Measurements from ENCODE around the gene LAIR2. TPM values are rescaled to one million over a fixed set of nuclear protein-coding genes. Genes with fewer than 3 reads are reported as not detected.
"Not testable (repeated sequence)": the region's sequence is repeated elsewhere in the genome, so short reads cannot be mapped to it uniquely, and the experiment has no call there.

LAIR2 gene
- total RNA-seq, 6 experiments from 2014 or later = not detected

DNA sequence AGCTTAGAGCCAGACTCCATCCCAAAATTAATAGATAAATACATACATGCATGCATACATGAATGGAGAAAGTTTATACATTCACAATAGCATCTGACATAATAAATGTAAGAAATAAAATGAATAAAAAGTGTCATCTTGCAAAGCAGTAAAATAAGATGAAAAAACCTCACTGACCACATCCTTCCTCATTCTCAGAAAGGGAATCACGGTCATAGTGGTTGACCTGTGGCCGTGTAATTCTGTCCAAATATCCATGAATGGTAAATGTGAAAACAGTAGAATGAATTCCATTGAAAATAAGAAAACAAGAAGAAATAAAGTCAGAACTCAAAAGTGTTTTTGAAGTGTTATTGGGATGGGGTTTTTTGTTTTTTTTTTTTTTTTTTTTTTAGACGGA lies 19.7 kb upstream of the LAIR2 start:
- TF ChIP-seq, protein P1, sequence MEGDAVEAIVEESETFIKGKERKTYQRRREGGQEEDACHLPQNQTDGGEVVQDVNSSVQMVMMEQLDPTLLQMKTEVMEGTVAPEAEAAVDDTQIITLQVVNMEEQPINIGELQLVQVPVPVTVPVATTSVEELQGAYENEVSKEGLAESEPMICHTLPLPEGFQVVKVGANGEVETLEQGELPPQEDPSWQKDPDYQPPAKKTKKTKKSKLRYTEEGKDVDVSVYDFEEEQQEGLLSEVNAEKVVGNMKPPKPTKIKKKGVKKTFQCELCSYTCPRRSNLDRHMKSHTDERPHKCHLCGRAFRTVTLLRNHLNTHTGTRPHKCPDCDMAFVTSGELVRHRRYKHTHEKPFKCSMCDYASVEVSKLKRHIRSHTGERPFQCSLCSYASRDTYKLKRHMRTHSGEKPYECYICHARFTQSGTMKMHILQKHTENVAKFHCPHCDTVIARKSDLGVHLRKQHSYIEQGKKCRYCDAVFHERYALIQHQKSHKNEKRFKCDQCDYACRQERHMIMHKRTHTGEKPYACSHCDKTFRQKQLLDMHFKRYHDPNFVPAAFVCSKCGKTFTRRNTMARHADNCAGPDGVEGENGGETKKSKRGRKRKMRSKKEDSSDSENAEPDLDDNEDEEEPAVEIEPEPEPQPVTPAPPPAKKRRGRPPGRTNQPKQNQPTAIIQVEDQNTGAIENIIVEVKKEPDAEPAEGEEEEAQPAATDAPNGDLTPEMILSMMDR (IDR thresholded peaks at IDR 0.05) = no peak
- H3K9me3 Mint-ChIP-seq = no peaks in the 10 kb centered on the region
- DNase-seq = no peak
- no peak overlapping the region for H3K27ac Mint-ChIP-seq
- peaks cover 11% of the 10 kb centered on the region for H3K27me3 Mint-ChIP-seq (ENCODE audit: insufficient read depth)
- H3K36me3 Mint-ChIP-seq (ENCODE audit: low read depth) = no peaks in the 10 kb centered on the region
- H3K4me3 Mint-ChIP-seq = no peak overlapping the region
- H3K4me1 Mint-ChIP-seq (ENCODE audit: low read depth) = no peaks in the 10 kb centered on the region; the same call in 1 of the 2 replicates

DNA sequence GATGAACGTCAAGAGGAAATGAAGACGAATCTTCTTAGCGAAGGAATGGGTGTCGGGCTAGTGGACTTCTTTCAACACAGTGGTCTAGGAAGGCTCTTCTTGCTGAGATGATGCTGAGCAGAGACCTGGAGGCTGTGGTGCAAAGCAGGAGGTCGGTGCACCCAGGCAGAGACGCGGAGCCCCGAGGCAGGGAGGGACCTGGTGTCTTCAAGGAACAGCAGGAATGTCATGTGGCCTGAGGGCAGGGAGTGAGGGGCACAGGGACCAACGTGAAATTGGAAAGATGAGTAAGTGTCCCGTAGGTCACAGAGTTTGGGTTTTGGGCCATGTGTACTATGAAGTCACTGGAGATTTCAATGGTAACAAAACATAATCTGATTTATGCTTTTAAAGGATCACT lies 18.2 kb upstream of the LAIR2 start:
- no peaks in the 10 kb centered on the region for H3K36me3 Mint-ChIP-seq (ENCODE audit: low read depth)
- TF ChIP-seq, protein P1 (IDR thresholded peaks at IDR 0.05) = no peak
- peaks cover 11% of the 10 kb centered on the region for H3K27me3 Mint-ChIP-seq (ENCODE audit: insufficient read depth)
- H3K4me3 Mint-ChIP-seq = no peak overlapping the region
- H3K4me1 Mint-ChIP-seq (ENCODE audit: low read depth) = no peaks in the 10 kb centered on the region; the same call in 1 of the 2 replicates
- H3K9me3 Mint-ChIP-seq = no peaks in the 10 kb centered on the region
- no peak overlapping the region for H3K27ac Mint-ChIP-seq
- no peak for DNase-seq

DNA sequence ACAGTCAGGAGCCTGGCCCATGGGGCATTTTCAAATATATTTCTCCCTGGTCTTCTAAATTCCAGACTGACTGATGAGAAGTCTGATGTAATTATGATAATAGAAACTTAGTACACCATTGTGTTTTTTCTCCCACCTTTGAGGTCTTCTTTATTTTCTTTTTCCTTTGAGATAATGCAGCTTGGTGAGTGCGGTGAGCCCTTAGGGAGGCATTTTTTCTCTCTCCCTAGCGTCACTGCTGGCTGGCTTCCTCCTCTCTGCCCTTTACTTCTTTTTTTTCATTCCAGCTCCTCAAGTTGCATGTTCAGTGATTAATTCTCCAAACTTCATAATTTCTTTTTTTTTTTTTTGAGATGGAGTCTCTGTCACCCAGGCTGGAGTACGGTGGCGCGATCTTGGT lies 16.8 kb upstream of the LAIR2 start:
- peaks cover 13% of the 10 kb centered on the region for H3K27me3 Mint-ChIP-seq (ENCODE audit: insufficient read depth)
- TF ChIP-seq, protein P1 (IDR thresholded peaks at IDR 0.05) = no peak
- no peaks in the 10 kb centered on the region for H3K4me1 Mint-ChIP-seq (ENCODE audit: low read depth)
- no peaks in the 10 kb centered on the region for H3K9me3 Mint-ChIP-seq
- no peak for DNase-seq
- no peak overlapping the region for H3K4me3 Mint-ChIP-seq
- H3K36me3 Mint-ChIP-seq (ENCODE audit: low read depth) = no peaks in the 10 kb centered on the region
- H3K27ac Mint-ChIP-seq = no peak overlapping the region

DNA sequence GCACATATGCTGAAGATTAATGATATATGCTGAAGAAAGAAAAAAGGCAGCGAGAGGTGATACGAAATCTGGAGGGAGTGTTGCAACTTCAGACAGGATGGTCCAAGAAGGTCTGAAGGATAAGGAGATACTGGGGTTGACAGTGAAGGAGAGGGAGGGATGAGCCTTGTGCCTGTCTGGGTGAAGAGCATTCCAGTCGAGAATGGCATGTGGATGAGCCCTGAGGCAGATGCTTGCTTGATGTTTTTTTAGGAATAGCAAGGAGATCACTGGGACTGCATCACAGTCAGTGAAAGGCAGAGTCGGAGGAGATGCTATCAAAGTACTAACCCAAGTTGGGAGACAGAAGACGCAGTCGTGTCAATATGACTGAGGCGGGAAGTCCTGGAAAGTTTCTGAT lies 13.3 kb upstream of the LAIR2 start:
- Mint-ChIP-seq H3K4me3 (no peak overlapping the region), H3K27me3 (ENCODE audit: insufficient read depth) (peaks cover 20% of the 10 kb centered on the region), H3K9me3 (peaks cover 8% of the 10 kb centered on the region; the same call in 1 of the 2 replicates), H3K4me1 (ENCODE audit: low read depth) (no peaks in the 10 kb centered on the region; the same call in 1 of the 2 replicates), H3K36me3 (ENCODE audit: low read depth) (no peaks in the 10 kb centered on the region), H3K27ac (no peak overlapping the region)
- TF ChIP-seq, protein P1 (IDR thresholded peaks at IDR 0.05) = no peak
- no peak for DNase-seq

DNA sequence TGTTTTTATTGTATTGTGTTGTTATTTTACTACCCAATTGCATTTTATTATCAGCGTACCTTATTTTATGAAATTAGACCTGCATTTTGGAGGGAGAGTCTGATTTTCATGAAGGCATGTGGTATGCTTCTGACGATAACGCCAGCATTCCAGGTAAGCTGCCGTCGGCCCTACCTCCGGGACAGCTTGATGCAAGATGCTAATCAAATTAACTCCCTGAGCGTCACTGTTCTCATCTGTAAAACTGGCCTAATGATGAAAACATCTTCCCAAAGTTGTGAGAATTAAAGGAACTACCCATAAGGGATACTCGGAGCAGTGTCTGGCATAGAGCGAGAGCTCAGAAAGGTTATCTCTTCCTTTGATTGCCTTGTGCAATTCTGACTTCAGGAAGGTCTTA lies 12.9 kb upstream of the LAIR2 start:
- DNase-seq = no peak
- Mint-ChIP-seq H3K36me3 (ENCODE audit: low read depth) (no peaks in the 10 kb centered on the region), H3K4me3 (no peak overlapping the region), H3K27ac (no peak overlapping the region), H3K9me3 (peaks cover 8% of the 10 kb centered on the region; the same call in 1 of the 2 replicates), H3K4me1 (ENCODE audit: low read depth) (no peaks in the 10 kb centered on the region; the same call in 1 of the 2 replicates), H3K27me3 (ENCODE audit: insufficient read depth) (peaks cover 20% of the 10 kb centered on the region)
- TF ChIP-seq, protein P1 (IDR thresholded peaks at IDR 0.05) = no peak

DNA sequence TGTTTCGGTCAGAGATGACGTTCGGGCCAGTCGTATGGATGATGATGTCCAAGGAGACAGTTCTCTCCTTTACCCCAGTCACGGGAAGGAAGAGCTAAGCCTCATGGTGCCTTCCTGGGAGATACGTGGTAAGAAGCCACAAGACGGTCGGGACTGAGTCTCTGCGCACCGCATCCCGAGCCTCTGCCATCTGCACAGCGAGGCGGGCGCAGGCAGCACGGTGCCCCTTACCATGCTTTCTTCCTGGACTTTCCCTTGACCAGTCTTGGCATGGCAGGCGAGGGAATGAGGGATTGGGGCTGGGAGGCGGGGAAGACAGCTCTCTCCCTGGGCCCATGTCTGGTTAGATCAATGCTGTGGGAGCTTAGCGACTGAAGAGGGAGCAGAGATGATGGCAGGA lies 10.1 kb upstream of the LAIR2 start:
- no peak overlapping the region for H3K27ac Mint-ChIP-seq

DNA sequence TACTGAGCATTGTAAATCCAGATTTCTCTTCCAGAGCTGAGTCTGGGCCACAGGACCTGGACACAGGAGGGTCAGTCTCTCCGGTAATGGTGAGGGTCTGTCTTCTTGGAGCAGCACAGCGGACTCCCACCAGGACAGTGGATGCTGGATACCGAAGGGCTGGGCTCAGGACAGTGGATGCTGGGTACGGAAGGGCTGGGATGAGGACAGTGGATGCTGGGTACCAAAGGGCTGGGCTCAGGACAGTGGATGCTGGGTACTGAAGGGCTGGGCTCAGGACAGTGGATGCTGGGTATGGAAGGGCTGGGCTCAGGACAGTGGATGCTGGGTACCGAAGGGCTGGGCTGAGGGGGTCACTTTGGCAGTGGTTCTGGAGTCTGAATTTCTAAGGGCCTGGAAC lies 9.6 kb upstream of the LAIR2 start:
- peaks cover 14% of the 10 kb centered on the region for H3K27me3 Mint-ChIP-seq (ENCODE audit: insufficient read depth)
- not testable (repeated sequence) for H3K9me3 Mint-ChIP-seq; DNase-seq; H3K4me1 Mint-ChIP-seq (ENCODE audit: low read depth); H3K27ac Mint-ChIP-seq; H3K36me3 Mint-ChIP-seq (ENCODE audit: low read depth); H3K4me3 Mint-ChIP-seq

More for the DNA sequence above, 10.1 kb upstream of the LAIR2 start:
- Mint-ChIP-seq H3K4me1 (ENCODE audit: low read depth) (no peaks in the 10 kb centered on the region; the same call in 1 of the 2 replicates), H3K4me3 (no peak overlapping the region), H3K36me3 (ENCODE audit: low read depth) (no peaks in the 10 kb centered on the region), H3K9me3 (peaks cover 8% of the 10 kb centered on the region; the same call in 1 of the 2 replicates), H3K27me3 (ENCODE audit: insufficient read depth) (peaks cover 14% of the 10 kb centered on the region)
- TF ChIP-seq, protein P1 (IDR thresholded peaks at IDR 0.05) = no peak
- DNase-seq = no peak
